HuH-7.5 (cell line): ENCODE data around the gene FXYD1.
"Not testable (repeated sequence)": the region's sequence is repeated elsewhere in the genome, so short reads cannot be mapped to it uniquely, and the experiment has no call there.

Experiments
- DNase-seq: peaks from one replicate; pipeline ENCODE4 v3.0.0; 2011; ENCODE audit warnings: low spot score

Gene FXYD1

GRCh38 chr19:35138305-35138892 lies at the start of gene FXYD1:
FXYD1 (plus strand) TSS chr19:35138824; CDS start chr19:35140080, 1,256 bp downstream.
- DNase-seq, result no peak

- DNase-seq, result no peak
These were observed 49.1 kb upstream of the FXYD1 start for GRCh38 chr19:35089554-35089953.

GRCh38 chr19:35090160-35090505 lies 48.5 kb upstream of the FXYD1 start:
- no peak for DNase-seq

- DNase-seq, result peak; percentile 92
These were observed 48.0 kb upstream of the FXYD1 start for GRCh38 chr19:35090506-35091214.

- DNase-seq, result no peak
These were observed 45.2 kb upstream of the FXYD1 start for GRCh38 chr19:35093430-35093829.

GRCh38 chr19:35093941-35094647 lies 44.5 kb upstream of the FXYD1 start:
- DNase-seq, result no peak

GRCh38 chr19:35094656-35095055 lies 44.0 kb upstream of the FXYD1 start:
- no peak for DNase-seq

GRCh38 chr19:35095667-35096368 lies 42.8 kb upstream of the FXYD1 start:
- no peak for DNase-seq

- no peak for DNase-seq
These were observed 40.1 kb upstream of the FXYD1 start for GRCh38 chr19:35098413-35099049.

GRCh38 chr19:35099155-35099896 lies 39.3 kb upstream of the FXYD1 start:
- no peak for DNase-seq

- no peak for DNase-seq
These were observed 38.7 kb upstream of the FXYD1 start for GRCh38 chr19:35099897-35100275.

- no peak for DNase-seq
These were observed 37.8 kb upstream of the FXYD1 start for GRCh38 chr19:35100588-35101533.

- DNase-seq, result not testable (repeated sequence)
These were observed 36.7 kb upstream of the FXYD1 start for GRCh38 chr19:35101949-35102348.

GRCh38 chr19:35103614-35104013 lies 35.0 kb upstream of the FXYD1 start:
- not testable (repeated sequence) for DNase-seq

GRCh38 chr19:35104361-35104760 lies 34.3 kb upstream of the FXYD1 start:
- no peak for DNase-seq

- no peak for DNase-seq
These were observed 33.6 kb upstream of the FXYD1 start for GRCh38 chr19:35105047-35105410.

- no peak for DNase-seq
These were observed 33.0 kb upstream of the FXYD1 start for GRCh38 chr19:35105411-35106290.

GRCh38 chr19:35106291-35106583 lies 32.4 kb upstream of the FXYD1 start:
- no peak for DNase-seq

- no peak for DNase-seq
These were observed 31.6 kb upstream of the FXYD1 start for GRCh38 chr19:35106898-35107541.
